OCI-LY1 (cell line): ENCODE measurements around the gene LDAH.

Source experiments
- H2AFZ ChIP-seq: fragments of 200-600 bp; sonication (generic), shearing (Covaris generic); 2 replicates; pipeline ENCODE4 v1.6.0; 2014; ENCODE audit warnings: antibody characterized with exemption, mild to moderate bottlenecking, low read length
- H3F3A ChIP-seq: fragments of 200-600 bp; sonication (generic), shearing (Covaris generic); 2 replicates; pipeline ENCODE4 v1.6.0; 2014; ENCODE audit warnings: mild to moderate bottlenecking, antibody characterized with exemption, low read length, moderate library complexity; ENCODE audit not compliant: insufficient read depth
- H3K27ac ChIP-seq: fragments of 200-600 bp; sonication (generic); 2 replicates; pipeline ENCODE4 v1.5.1; 2014; ENCODE audit warnings: low read length, mixed run types, mild to moderate bottlenecking, low read depth; ENCODE audit not compliant: poor library complexity, severe bottlenecking
- H3K27me3 ChIP-seq: fragments of 200-600 bp; sonication (generic); 2 replicates; pipeline ENCODE4 v1.6.0; 2014; ENCODE audit warnings: antibody characterized with exemption, mild to moderate bottlenecking, low read length, moderate library complexity; ENCODE audit not compliant: insufficient read depth
- H3K36me3 ChIP-seq: fragments of 200-600 bp; sonication (generic); 2 replicates; pipeline ENCODE4 v1.6.1; 2014; ENCODE audit warnings: mild to moderate bottlenecking, antibody characterized with exemption, low read length, moderate library complexity, mixed read lengths; ENCODE audit not compliant: insufficient read depth
- H3K4me1 ChIP-seq: fragments of 200-600 bp; sonication (generic); 2 replicates; pipeline ENCODE4 v1.5.1; 2014; ENCODE audit warnings: mild to moderate bottlenecking, low read length, moderate library complexity; ENCODE audit not compliant: insufficient read depth, severe bottlenecking
- H3K4me2 ChIP-seq: fragments of 200-600 bp; sonication (generic), shearing (Covaris generic); 2 replicates; pipeline ENCODE4 v1.6.1; 2014; ENCODE audit warnings: low read length
- H3K4me3 ChIP-seq: fragments of 200-600 bp; sonication (generic); 2 replicates; pipeline ENCODE4 v1.5.1; 2014; ENCODE audit warnings: low read length, low read depth, mild to moderate bottlenecking, mixed read lengths; ENCODE audit not compliant: poor library complexity, severe bottlenecking
- H3K79me2 ChIP-seq: fragments of 200-600 bp; shearing (Covaris generic); 2 replicates; pipeline ENCODE4 v1.6.1; 2016; ENCODE audit warnings: mixed run types, low read length, mixed read lengths; ENCODE audit not compliant: insufficient read depth
- H3K9ac ChIP-seq: fragments of 200-600 bp; sonication (generic), shearing (Covaris generic); 2 replicates; pipeline ENCODE4 v1.6.1; 2014; ENCODE audit warnings: mild to moderate bottlenecking, low read length, mixed read lengths
- H3K9me2 ChIP-seq: fragments of 200-600 bp; sonication (generic), shearing (Covaris generic); 2 replicates; pipeline ENCODE4 v1.6.1; 2014; ENCODE audit warnings: low read depth, mild to moderate bottlenecking, low read length, mixed read lengths
- H3K9me3 ChIP-seq: fragments of 200-600 bp; shearing (Covaris generic); 2 replicates; pipeline ENCODE4 v1.6.1; 2014; ENCODE audit warnings: low read length, mixed read lengths
- H4K20me1 ChIP-seq: fragments of 200-600 bp; sonication (generic), shearing (Covaris generic); 2 replicates; pipeline ENCODE4 v1.6.0; 2016; ENCODE audit warnings: mild to moderate bottlenecking, low read length; ENCODE audit not compliant: insufficient read depth
- CTCF ChIP-seq: fragments of 200-600 bp; sonication (generic), shearing (Covaris generic); IDR thresholded peaks from 2 replicates; pipeline ENCODE4 v1.5.1; 2017; ENCODE audit warnings: mild to moderate bottlenecking, antibody characterized with exemption, low read length, moderate library complexity, mixed read lengths
- EZH2 ChIP-seq: fragments of 200-600 bp; sonication (generic), shearing (Covaris generic); IDR thresholded peaks from 2 replicates; pipeline ENCODE4 v1.8.0; 2017; ENCODE audit warnings: borderline replicate concordance, mixed run types, mild to moderate bottlenecking, antibody characterized with exemption, low read length, moderate library complexity, mixed read lengths

LDAH gene

GRCh38 chr2:20645301-20645701, 177.6 kb downstream of the LDAH start:
- Histone ChIP-seq H3K4me2 (no peak overlapping the region), H3F3A (no peaks in the 10 kb centered on the region), H3K36me3 (no peaks in the 10 kb centered on the region; the same call in 1 of the 2 replicates), H3K27me3 (no peaks in the 10 kb centered on the region), H3K9ac (no peak overlapping the region), H3K27ac (no peak overlapping the region), H3K9me3 (no peaks in the 10 kb centered on the region), H4K20me1 (no peaks in the 10 kb centered on the region), H3K4me1 (peaks cover 7% of the 10 kb centered on the region), H3K4me3 (no peak overlapping the region), H3K9me2 (no peaks in the 10 kb centered on the region), H2AFZ (no peak overlapping the region), H3K79me2 (no peaks in the 10 kb centered on the region)
- TF ChIP-seq CTCF (no peak), EZH2 (no peak)

GRCh38 chr2:20643826-20644225, 179.1 kb downstream of the LDAH start:
- H3K27me3 ChIP-seq = no peaks in the 10 kb centered on the region
- no peak overlapping the region for H3K4me2 ChIP-seq
- H3K9ac ChIP-seq = no peak overlapping the region
- no peak for TF ChIP-seq CTCF
- no peak for TF ChIP-seq EZH2
- no peaks in the 10 kb centered on the region for H4K20me1 ChIP-seq
- H2AFZ ChIP-seq = no peak overlapping the region
- H3K27ac ChIP-seq = no peak overlapping the region
- H3K9me2 ChIP-seq = no peaks in the 10 kb centered on the region
- no peaks in the 10 kb centered on the region for H3K9me3 ChIP-seq
- no peaks in the 10 kb centered on the region for H3K4me1 ChIP-seq
- no peaks in the 10 kb centered on the region for H3K79me2 ChIP-seq
- H3K4me3 ChIP-seq = no peak overlapping the region
- no peaks in the 10 kb centered on the region for H3F3A ChIP-seq
- H3K36me3 ChIP-seq = no peaks in the 10 kb centered on the region; the same call in 1 of the 2 replicates

GRCh38 chr2:20643060-20643459, 179.8 kb downstream of the LDAH start:
- H3K9me2 ChIP-seq = no peaks in the 10 kb centered on the region
- H3K27me3 ChIP-seq = no peaks in the 10 kb centered on the region
- H3K27ac ChIP-seq = no peak overlapping the region
- no peak overlapping the region for H2AFZ ChIP-seq
- H4K20me1 ChIP-seq = no peaks in the 10 kb centered on the region
- TF ChIP-seq CTCF (no peak), EZH2 (no peak)
- H3K9me3 ChIP-seq = no peaks in the 10 kb centered on the region
- H3K4me2 ChIP-seq = no peak overlapping the region
- H3F3A ChIP-seq = no peaks in the 10 kb centered on the region
- no peak overlapping the region for H3K9ac ChIP-seq
- H3K79me2 ChIP-seq = no peaks in the 10 kb centered on the region
- no peaks in the 10 kb centered on the region; the same call in 1 of the 2 replicates for H3K36me3 ChIP-seq
- no peaks in the 10 kb centered on the region for H3K4me1 ChIP-seq
- H3K4me3 ChIP-seq = no peak overlapping the region
